HG03342 (cell line): ENCODE results near the gene PRR13.
"Not testable (repeated sequence)": the region's sequence is repeated elsewhere in the genome, so short reads cannot be mapped to it uniquely, and the experiment has no call there.

Experiments used
- ATAC-seq: cut with Tn5 transposase; IDR thresholded peaks from one replicate; pipeline ENCODE4 v1.9.1; 2021; ENCODE audit warnings: mild to moderate bottlenecking, moderate library complexity; ENCODE audit not compliant: unreplicated experiment

The PRR13 gene

GRCh38 chr12:53441040-53441833 is at the start of gene PRR13:
PRR13 (plus strand) TSS chr12:53441734; CDS start chr12:53442715, 981 bp downstream.
- ATAC-seq: peak; percentile 99

GRCh38 chr12:53399896-53400295 is 41.6 kb upstream of the PRR13 start:
- no peak for ATAC-seq

- not testable (repeated sequence) for ATAC-seq
Measured at GRCh38 chr12:53402351-53402750, 39.2 kb upstream of the PRR13 start.

DNA sequence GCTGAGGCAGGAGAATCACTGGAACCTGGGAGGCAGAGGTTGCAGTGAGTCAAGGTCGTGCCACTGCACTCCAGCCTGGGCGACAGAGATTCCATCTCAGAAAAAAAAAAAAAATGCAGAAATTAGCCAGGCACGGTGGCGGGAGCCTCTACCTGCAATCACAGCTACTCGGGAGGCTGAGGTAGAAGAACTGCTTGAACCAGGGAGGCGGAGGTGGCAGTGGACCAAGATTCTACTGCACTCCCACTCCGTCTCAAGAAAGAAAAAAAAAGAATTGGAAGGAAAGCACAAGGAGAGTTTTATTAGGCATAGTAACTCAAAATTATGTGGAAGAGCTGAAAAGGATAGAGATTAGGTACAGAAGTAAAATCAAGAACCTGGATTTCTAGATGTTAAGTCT is 38.7 kb upstream of the PRR13 start:
- no peak for ATAC-seq

- ATAC-seq: no peak
Measured at GRCh38 chr12:53410951-53411350, 30.6 kb upstream of the PRR13 start.

GRCh38 chr12:53413485-53414204 is 27.9 kb upstream of the PRR13 start:
- ATAC-seq: no peak

- ATAC-seq: no peak
Measured at GRCh38 chr12:53414756-53415417, 26.6 kb upstream of the PRR13 start.

- not testable (repeated sequence) for ATAC-seq
Measured at GRCh38 chr12:53415752-53416389, 25.7 kb upstream of the PRR13 start.

DNA sequence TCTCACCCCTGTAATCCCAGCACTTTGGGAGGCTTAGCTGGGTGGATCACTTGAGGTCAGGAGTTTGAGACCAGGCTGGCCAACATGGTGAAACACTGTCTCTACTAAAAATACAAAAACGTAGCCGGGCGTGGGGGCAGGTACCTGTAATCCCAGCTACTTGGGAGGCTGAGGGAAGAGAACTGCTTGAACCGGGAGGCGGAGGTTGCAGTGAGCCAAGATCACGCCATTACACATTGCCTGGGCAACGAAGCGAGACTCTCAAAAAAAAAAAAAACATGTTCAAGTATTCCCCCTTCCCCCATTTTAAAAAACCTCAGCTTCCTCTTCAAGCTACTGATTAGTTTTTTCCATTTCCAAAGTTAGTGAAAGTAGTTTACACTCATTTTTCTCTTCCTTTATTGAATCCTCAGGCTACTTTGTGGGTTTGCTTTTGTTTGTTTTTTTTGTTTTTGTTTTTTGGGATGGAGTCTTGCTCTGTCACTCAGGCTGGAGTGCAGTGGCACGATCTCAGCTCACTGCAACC is 24.2 kb upstream of the PRR13 start:
- ATAC-seq: not testable (repeated sequence)

DNA sequence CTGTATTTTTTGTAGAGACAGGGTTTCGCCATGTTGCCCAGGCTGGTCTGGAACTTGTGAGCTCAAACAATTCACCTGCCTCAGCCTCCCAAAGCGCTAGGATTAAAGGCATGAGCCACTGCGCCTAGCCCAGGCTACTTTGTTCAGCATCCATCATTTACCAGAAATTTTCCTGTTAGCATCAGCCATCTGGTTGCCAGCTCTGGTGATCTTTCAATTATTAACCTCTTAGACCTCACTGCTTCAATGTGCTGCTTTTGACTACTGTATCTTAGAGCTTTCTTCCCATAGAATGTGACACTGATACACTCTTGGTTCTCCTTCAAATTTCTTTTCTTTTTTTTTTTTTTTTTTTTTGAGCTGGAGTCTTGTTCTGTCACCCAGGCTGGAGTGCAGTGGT is 23.3 kb upstream of the PRR13 start:
- no peak for ATAC-seq

DNA sequence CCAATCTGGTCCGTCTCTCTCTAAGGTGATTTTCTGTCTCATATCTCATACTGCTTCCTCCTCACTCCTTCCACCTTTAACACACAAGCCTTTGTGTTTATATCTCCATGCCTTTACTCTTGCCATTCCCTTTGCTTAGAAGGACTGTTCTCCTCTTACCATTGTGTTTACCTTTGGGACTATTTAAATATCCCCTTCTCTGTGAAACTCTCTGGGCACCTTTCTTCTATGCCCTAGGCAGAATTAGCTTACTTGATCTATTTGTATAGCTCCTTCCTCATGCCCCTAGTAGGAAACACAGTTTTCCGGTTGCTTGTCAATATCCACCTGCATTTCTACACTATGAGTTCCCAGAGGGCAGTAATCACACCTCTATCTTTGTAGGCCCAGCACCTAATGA is 21.8 kb upstream of the PRR13 start:
- ATAC-seq: no peak

GRCh38 chr12:53422247-53422646 is 19.3 kb upstream of the PRR13 start:
- not testable (repeated sequence) for ATAC-seq

DNA sequence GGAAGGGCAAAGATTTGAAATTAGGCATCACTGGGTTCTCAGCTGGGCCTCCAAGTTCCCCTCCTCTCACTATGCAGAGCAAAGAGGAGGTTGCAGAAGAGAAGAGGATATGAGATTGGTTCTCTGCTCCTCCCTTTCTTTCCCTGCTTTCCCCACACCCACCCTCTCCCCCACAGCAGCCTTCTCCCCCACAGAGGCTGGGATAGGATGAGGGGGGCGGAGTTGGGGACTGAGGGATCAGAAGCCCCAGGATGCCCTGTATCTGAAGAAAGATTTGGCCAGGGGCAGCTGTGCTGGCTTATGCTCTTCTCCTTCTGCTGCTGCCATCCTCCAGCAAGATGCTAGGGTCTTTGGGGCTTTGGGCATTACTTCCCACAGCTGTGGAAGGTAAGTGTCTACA is 17.9 kb upstream of the PRR13 start, which contains the start of gene AMHR2:
Gene AMHR2, plus strand, starts transcription at position 259 of the 400 bp plus-strand sequence. Its CDS starts 80 bp downstream, at position 339.
- no peak for ATAC-seq

DNA sequence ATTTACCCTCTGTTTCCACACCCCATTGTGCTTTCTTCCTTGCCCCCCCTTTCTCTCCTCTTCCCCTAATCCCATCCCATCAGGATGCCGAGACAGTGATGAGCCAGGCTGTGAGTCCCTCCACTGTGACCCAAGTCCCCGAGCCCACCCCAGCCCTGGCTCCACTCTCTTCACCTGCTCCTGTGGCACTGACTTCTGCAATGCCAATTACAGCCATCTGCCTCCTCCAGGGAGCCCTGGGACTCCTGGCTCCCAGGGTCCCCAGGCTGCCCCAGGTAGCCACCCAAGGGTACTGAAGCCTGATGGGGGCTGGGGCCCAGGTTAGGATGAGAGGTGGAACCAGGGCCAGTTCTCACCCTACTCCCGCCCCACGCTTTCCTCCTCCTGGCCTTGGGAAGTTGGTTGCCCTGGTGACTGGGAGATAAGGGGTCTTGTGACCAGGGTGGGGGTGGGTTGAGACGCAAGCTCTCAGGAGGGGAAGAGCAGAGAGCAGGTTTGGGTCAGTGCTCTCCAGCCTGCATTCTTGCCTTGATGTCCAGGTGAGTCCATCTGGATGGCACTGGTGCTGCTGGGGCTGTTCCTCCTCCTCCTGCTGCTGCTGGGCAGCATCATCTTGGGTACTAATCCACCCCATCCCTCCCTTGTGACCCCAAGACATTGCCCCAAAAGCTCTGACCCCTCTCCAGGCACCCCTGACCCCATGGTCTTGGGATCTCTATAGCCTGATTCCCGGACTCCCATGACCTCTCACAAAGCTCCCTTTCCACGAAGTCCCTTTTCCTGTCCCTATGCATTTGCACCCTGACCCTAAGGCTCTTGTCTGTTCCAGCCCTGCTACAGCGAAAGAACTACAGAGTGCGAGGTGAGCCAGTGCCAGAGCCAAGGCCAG is 16.7 kb upstream of the PRR13 start:
- ATAC-seq: no peak

GRCh38 chr12:53425515-53426150 is 15.9 kb upstream of the PRR13 start:
- no peak for ATAC-seq

- ATAC-seq: no peak
Measured at GRCh38 chr12:53427905-53428594, 13.5 kb upstream of the PRR13 start.

GRCh38 chr12:53428741-53429140 is 12.8 kb upstream of the PRR13 start:
- no peak for ATAC-seq

DNA sequence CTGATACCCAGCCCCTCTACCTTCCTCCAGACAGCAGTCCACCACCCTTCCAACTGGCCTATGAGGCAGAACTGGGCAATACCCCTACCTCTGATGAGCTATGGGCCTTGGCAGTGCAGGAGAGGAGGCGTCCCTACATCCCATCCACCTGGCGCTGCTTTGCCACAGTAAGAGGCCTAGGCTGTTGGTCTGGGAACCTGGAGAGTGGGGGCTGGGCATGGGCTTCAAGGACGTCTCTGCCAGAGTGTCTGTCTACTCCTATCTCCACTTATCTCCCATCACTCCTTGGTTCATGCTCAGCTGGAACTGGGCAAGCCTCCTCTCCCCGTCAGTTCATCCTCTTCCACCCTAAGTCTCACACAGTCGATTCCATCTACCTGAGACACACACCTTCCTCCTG is 11.4 kb upstream of the PRR13 start:
- no peak for ATAC-seq

- ATAC-seq: no peak
Measured at GRCh38 chr12:53431187-53431586, 10.3 kb upstream of the PRR13 start.
